ENCODE measurements around the gene NMNAT3. TPM values are rescaled to one million over a fixed set of nuclear protein-coding genes. Genes with fewer than 3 reads are reported as not detected.

The NMNAT3 gene
- total RNA-seq, 2 experiments from 2014 or later, result 0.15 TPM; not detected in 1

GRCh38 chr3:139687431-139687830 is 9.7 kb upstream of the NMNAT3 start:
- intact Hi-C loops (cut with micrococcal nuclease; ENCODE audit: unreplicated experiment), result no loop called here
- no peak overlapping the region for H3K4me3 ChIP-seq (ENCODE audit: low read depth, low read length, poor library complexity, severe bottlenecking)
- H4K20me1 ChIP-seq (ENCODE audit: insufficient read depth, low read length), result no peaks in the 10 kb centered on the region
- H3K36me3 ChIP-seq (ENCODE audit: insufficient read depth, low read length), result no peaks in the 10 kb centered on the region
- ChIA-PET POLR2A (no interaction called here), CTCF (ENCODE audit: unreplicated experiment) (no interaction called here)
- no peak for TF ChIP-seq CTCF (conservative IDR thresholded peaks at IDR 0.05; ENCODE audit: low read length)
- no peak for TF ChIP-seq EZH2phosphoT487 (IDR thresholded peaks at IDR 0.05; ENCODE audit: borderline replicate concordance, low read depth, low read length)
- no peaks in the 10 kb centered on the region for H3K9me2 ChIP-seq (ENCODE audit: insufficient read depth, low read length)
- DNase-seq (ENCODE audit: low spot score), result no peak
- no TSS peak for BruUV-seq (replicated peaks)
- H3K27ac ChIP-seq (ENCODE audit: low read depth, low read length, poor library complexity, severe bottlenecking), result no peak overlapping the region
- H3K4me2 ChIP-seq (ENCODE audit: low read length), result no peak overlapping the region
- H3K9me3 ChIP-seq (ENCODE audit: low read length), result no peaks in the 10 kb centered on the region
- H2AFZ ChIP-seq (ENCODE audit: low read length), result no peak overlapping the region
- H3K79me2 ChIP-seq (ENCODE audit: insufficient read depth, low read depth, low read length), result no peaks in the 10 kb centered on the region
- no peaks in the 10 kb centered on the region for H3K4me1 ChIP-seq (ENCODE audit: insufficient read depth, low read length, poor library complexity, severe bottlenecking)

- Histone ChIP-seq H2AFZ (ENCODE audit: low read length) (no peak overlapping the region), H3K79me2 (ENCODE audit: insufficient read depth, low read depth, low read length) (no peaks in the 10 kb centered on the region), H3K9me3 (ENCODE audit: low read length) (no peaks in the 10 kb centered on the region), H3K9me2 (ENCODE audit: insufficient read depth, low read length) (no peaks in the 10 kb centered on the region), H3K27ac (ENCODE audit: low read depth, low read length, poor library complexity, severe bottlenecking) (no peak overlapping the region), H3K4me1 (ENCODE audit: insufficient read depth, low read length, poor library complexity, severe bottlenecking) (no peaks in the 10 kb centered on the region), H3K4me2 (ENCODE audit: low read length) (no peak overlapping the region), H3K4me3 (ENCODE audit: low read depth, low read length, poor library complexity, severe bottlenecking) (no peak overlapping the region), H3K36me3 (ENCODE audit: insufficient read depth, low read length) (no peaks in the 10 kb centered on the region), H4K20me1 (ENCODE audit: insufficient read depth, low read length) (no peaks in the 10 kb centered on the region)
- POLR2A ChIA-PET, result no interaction called here
- no peak for DNase-seq (ENCODE audit: low spot score)
- BruUV-seq (replicated peaks), result no TSS peak
- intact Hi-C loops (cut with micrococcal nuclease; ENCODE audit: unreplicated experiment), result no loop called here
- no peak for TF ChIP-seq CTCF (conservative IDR thresholded peaks at IDR 0.05; ENCODE audit: low read length)
- CTCF ChIA-PET (ENCODE audit: unreplicated experiment), result no interaction called here
Measured at GRCh38 chr3:139686624-139687023, 8.9 kb upstream of the NMNAT3 start.

- TF ChIP-seq EZH2phosphoT487 (IDR thresholded peaks at IDR 0.05; ENCODE audit: borderline replicate concordance, low read depth, low read length) (no peak), CTCF (conservative IDR thresholded peaks at IDR 0.05; ENCODE audit: low read length) (no peak)
- ChIA-PET CTCF (ENCODE audit: unreplicated experiment) (no interaction called here), POLR2A (no interaction called here)
- H4K20me1 ChIP-seq (ENCODE audit: insufficient read depth, low read length), result no peaks in the 10 kb centered on the region
- H3K9me2 ChIP-seq (ENCODE audit: insufficient read depth, low read length), result no peaks in the 10 kb centered on the region
- no peaks in the 10 kb centered on the region for H3K4me1 ChIP-seq (ENCODE audit: insufficient read depth, low read length, poor library complexity, severe bottlenecking)
- no peaks in the 10 kb centered on the region for H3K9me3 ChIP-seq (ENCODE audit: low read length)
- no peak for DNase-seq (ENCODE audit: low spot score)
- intact Hi-C loops (cut with micrococcal nuclease; ENCODE audit: unreplicated experiment), result no loop called here
- no peaks in the 10 kb centered on the region for H3K36me3 ChIP-seq (ENCODE audit: insufficient read depth, low read length)
- no peak overlapping the region for H3K27ac ChIP-seq (ENCODE audit: low read depth, low read length, poor library complexity, severe bottlenecking)
- H3K79me2 ChIP-seq (ENCODE audit: insufficient read depth, low read depth, low read length), result no peaks in the 10 kb centered on the region
- no TSS peak for BruUV-seq (replicated peaks)
- no peak overlapping the region for H3K4me3 ChIP-seq (ENCODE audit: low read depth, low read length, poor library complexity, severe bottlenecking)
- no peak overlapping the region for H2AFZ ChIP-seq (ENCODE audit: low read length)
- no peak overlapping the region for H3K4me2 ChIP-seq (ENCODE audit: low read length)
Measured at GRCh38 chr3:139686206-139686605, 8.4 kb upstream of the NMNAT3 start.
